ENCODE measurements around the gene SCAMP5.

GRCh38 chr15:74997543-74997942, 2.2 kb downstream of the SCAMP5 start:
- TF ChIP-seq, protein P1, sequence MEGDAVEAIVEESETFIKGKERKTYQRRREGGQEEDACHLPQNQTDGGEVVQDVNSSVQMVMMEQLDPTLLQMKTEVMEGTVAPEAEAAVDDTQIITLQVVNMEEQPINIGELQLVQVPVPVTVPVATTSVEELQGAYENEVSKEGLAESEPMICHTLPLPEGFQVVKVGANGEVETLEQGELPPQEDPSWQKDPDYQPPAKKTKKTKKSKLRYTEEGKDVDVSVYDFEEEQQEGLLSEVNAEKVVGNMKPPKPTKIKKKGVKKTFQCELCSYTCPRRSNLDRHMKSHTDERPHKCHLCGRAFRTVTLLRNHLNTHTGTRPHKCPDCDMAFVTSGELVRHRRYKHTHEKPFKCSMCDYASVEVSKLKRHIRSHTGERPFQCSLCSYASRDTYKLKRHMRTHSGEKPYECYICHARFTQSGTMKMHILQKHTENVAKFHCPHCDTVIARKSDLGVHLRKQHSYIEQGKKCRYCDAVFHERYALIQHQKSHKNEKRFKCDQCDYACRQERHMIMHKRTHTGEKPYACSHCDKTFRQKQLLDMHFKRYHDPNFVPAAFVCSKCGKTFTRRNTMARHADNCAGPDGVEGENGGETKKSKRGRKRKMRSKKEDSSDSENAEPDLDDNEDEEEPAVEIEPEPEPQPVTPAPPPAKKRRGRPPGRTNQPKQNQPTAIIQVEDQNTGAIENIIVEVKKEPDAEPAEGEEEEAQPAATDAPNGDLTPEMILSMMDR (IDR thresholded peaks at IDR 0.05 in 4 of 5, conservative IDR thresholded peaks at IDR 0.05 in 1 of 5) = no peak
- no peak for TF ChIP-seq POLR2A (IDR thresholded peaks at IDR 0.05)
